Activated CD8-positive, alpha-beta memory T cell treated with anti-CD3 and anti-CD28 coated beads for 4 hours (primary cell): ENCODE data around the gene SRGAP3.

ENCODE experiments used
- DNase-seq, 2 donors: peaks; one replicate each; pipeline ENCODE4 v3.0.0-alpha.2; 2020; ENCODE audit warnings: low read depth in 2 of 2

SRGAP3 gene

GRCh38 chr3:9146367-9147071 is 102.9 kb downstream of the SRGAP3 start:
- no peak for DNase-seq

GRCh38 chr3:9143184-9143583 is 106.3 kb downstream of the SRGAP3 start:
- no peak for DNase-seq

- DNase-seq: no peak
Observed at GRCh38 chr3:9142362-9142761, 107.1 kb downstream of the SRGAP3 start.

GRCh38 chr3:9141928-9142289 is 107.5 kb downstream of the SRGAP3 start:
- no peak for DNase-seq

GRCh38 chr3:9139366-9139765 is 110.1 kb downstream of the SRGAP3 start:
- no peak for DNase-seq

- no peak for DNase-seq
Observed at GRCh38 chr3:9137676-9138075, 111.8 kb downstream of the SRGAP3 start.

- DNase-seq: no peak
Observed at GRCh38 chr3:9136746-9137465, 112.5 kb downstream of the SRGAP3 start.

GRCh38 chr3:9135930-9136525 is 113.4 kb downstream of the SRGAP3 start:
- no peak for DNase-seq

GRCh38 chr3:9135526-9135925 is 113.9 kb downstream of the SRGAP3 start:
- no peak for DNase-seq

GRCh38 chr3:9133656-9134055 is 115.8 kb downstream of the SRGAP3 start:
- no peak for DNase-seq

GRCh38 chr3:9130345-9131305 is 118.8 kb downstream of the SRGAP3 start:
- DNase-seq: no peak

- DNase-seq: no peak
Observed at GRCh38 chr3:9129365-9129764, 120.1 kb downstream of the SRGAP3 start.

GRCh38 chr3:9125278-9125951 is 124.0 kb downstream of the SRGAP3 start:
- DNase-seq: no peak

- no peak for DNase-seq
Observed at GRCh38 chr3:9124730-9125129, 124.7 kb downstream of the SRGAP3 start.

GRCh38 chr3:9123840-9124239 is 125.6 kb downstream of the SRGAP3 start:
- DNase-seq: no peak

- DNase-seq: no peak
Observed at GRCh38 chr3:9122732-9123364, 126.6 kb downstream of the SRGAP3 start.

GRCh38 chr3:9121366-9122001 is 128.0 kb downstream of the SRGAP3 start:
- DNase-seq: no peak

- DNase-seq: no peak
Observed at GRCh38 chr3:9119331-9119730, 130.1 kb downstream of the SRGAP3 start.

- no peak for DNase-seq
Observed at GRCh38 chr3:9118222-9118621, 131.2 kb downstream of the SRGAP3 start.

- DNase-seq: no peak
Observed at GRCh38 chr3:9117220-9117619, 132.2 kb downstream of the SRGAP3 start.
